ENCODE results near the gene ZNF274. TPM values are rescaled to one million over a fixed set of nuclear protein-coding genes. Genes with fewer than 3 reads are reported as not detected.

The ZNF274 gene
- total and polyA plus RNA-seq, 12 donors: 13.8 to 27.6 (median 22.9) TPM

DNA sequence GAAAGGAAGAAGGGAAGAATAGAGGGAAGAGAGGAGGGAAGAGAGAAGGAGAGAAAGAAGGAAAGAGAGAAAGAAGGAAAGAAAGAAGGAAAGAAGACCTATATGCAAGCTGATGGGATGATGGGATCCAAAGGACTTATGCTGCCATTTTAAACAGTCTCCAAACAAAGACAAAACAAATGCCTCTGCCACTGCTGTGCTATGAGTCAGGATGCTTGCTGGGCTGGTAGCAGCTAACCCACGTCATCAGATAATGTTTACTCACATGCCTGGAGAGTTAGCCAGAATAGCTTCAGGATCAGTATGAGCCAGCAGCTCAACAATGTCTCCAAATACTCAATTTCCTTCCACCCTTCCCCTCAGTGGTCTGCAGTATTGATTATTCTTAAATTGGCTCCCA is 12.0 kb upstream of the ZNF274 start:
- Histone ChIP-seq H3K27ac (no peak overlapping the region), H3K9me3 (peaks cover 8 to 100% (median 96%) of the 10 kb centered on the region in 11 donors), H3K4me1 (no peaks in the 10 kb centered on the region), H3K4me3 (no peak overlapping the region), H3K36me3 (peaks cover 0 to 6% (median 0%) of the 10 kb centered on the region in 9 donors), H3K27me3 (no peaks in the 10 kb centered on the region)
- ATAC-seq (no peak), DNase-seq (no peak)
- 57 to 61% methylated on average over 1 of the region's 1 CpG for WGBS, 2 donors
- intact Hi-C loops (cut with DNase I): no loop called here
- TF ChIP-seq CTCF (IDR thresholded peaks at IDR 0.05): no peak

- DNase-seq: peak; percentile 30 to 56
- Histone ChIP-seq H3K4me3 (peak overlapping the region in 9 of 10 donors; percentile 67 to 98 (median 92)), H3K27ac (peak overlapping the region; percentile 63 to 100 (median 100)), H3K9me3 (peaks cover 4 to 97% (median 87%) of the 10 kb centered on the region in 11 donors), H3K27me3 (no peaks in the 10 kb centered on the region), H3K4me1 (peaks cover 0 to 17% (median 6%) of the 10 kb centered on the region in 9 donors), H3K36me3 (peaks cover 0 to 78% (median 37%) of the 10 kb centered on the region in 9 donors)
- intact Hi-C loops (cut with DNase I): loop anchor here in 5 of 10 donors (2.0 to 10.0 kb wide), 5 partner anchors 47 to 145 kb away; partner anchors contain the start of genes ZNF8 (in 2 of the 5), ERVK3-1 (in 1 of the 5), ZNF544 (in 1 of the 5) and ZSCAN22 (in 1 of the 5)
- WGBS, 2 donors: 18 to 39% methylated on average over 4 of the region's 4 CpGs
- ATAC-seq: peak in 3 of 8 donors; percentile 24 to 33 (median 25)
- TF ChIP-seq CTCF (IDR thresholded peaks at IDR 0.05): peak; percentile 44 to 65 (median 53)
Measured at GRCh38 chr19:58181902-58182576, 822 bp upstream of the ZNF274 start.

DNA sequence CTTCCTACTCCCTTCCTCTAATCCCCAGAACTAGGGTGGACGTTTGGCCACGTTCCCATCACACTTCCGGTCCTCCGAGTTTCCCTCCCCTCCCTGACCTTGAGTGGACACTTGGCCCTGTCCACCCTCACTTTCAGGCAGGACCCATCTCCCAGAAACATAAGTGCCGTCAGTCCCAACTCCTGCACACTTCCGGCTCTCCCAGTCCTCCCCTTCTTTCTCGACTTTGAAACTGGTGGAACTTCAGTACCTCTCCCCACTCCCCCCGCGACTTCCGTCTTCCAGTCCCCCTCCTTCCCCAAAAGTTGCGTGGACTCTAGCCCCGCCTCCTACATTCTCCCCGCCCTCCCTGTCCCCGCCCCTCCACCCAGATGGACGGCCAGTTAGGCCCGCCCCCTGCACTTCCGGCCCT is 278 bp upstream of the ZNF274 start:
- Histone ChIP-seq H3K4me1 (peaks cover 0 to 17% (median 6%) of the 10 kb centered on the region in 9 donors), H3K9me3 (peaks cover 4 to 97% (median 87%) of the 10 kb centered on the region in 11 donors), H3K27me3 (no peaks in the 10 kb centered on the region), H3K4me3 (peak overlapping the region in 9 of 10 donors; percentile 67 to 98 (median 92)), H3K27ac (peak overlapping the region; percentile 63 to 100 (median 100)), H3K36me3 (peaks cover 1 to 78% (median 38%) of the 10 kb centered on the region in 9 donors)
- no peak for TF ChIP-seq CTCF (IDR thresholded peaks at IDR 0.05)
- peak in 1 of 2 donors; percentile 89 for DNase-seq
- 2 to 4% methylated on average over 17 of the region's 17 CpGs for WGBS, 2 donors
- peak in 1 of 8 donors; percentile 10 for ATAC-seq
- intact Hi-C loops (cut with DNase I): loop anchor here in 5 of 10 donors (2.0 to 10.0 kb wide), 5 partner anchors 46 to 145 kb away; partner anchors contain the start of genes ZNF8 (in 2 of the 5), ERVK3-1 (in 1 of the 5), ZNF544 (in 1 of the 5) and ZSCAN22 (in 1 of the 5)

GRCh38 chr19:58183817-58184215 is 955 bp downstream of the ZNF274 start:
- peak overlapping the region; percentile 67 to 98 (median 92) for H3K4me3 ChIP-seq
- H3K36me3 ChIP-seq: peaks cover 6 to 78% (median 36%) of the 10 kb centered on the region in 9 donors
- H3K4me1 ChIP-seq: peaks cover 0 to 17% (median 6%) of the 10 kb centered on the region in 9 donors
- ATAC-seq (no peak), DNase-seq (no peak)
- intact Hi-C loops (cut with DNase I): loop anchor here in 5 of 10 donors (1.0 to 10.0 kb wide), 6 partner anchors 45 to 143 kb away; partner anchors contain the start of genes ERVK3-1 (in 2 of the 5), ZNF8 (in 2 of the 5), ZNF544 (in 1 of the 5) and ZSCAN22 (in 1 of the 5)
- peak overlapping the region; percentile 96 to 100 (median 100) for H3K27ac ChIP-seq
- WGBS, 2 donors: 14 to 17% methylated on average over 13 of the region's 13 CpGs
- no peaks in the 10 kb centered on the region for H3K27me3 ChIP-seq
- TF ChIP-seq CTCF (IDR thresholded peaks at IDR 0.05): no peak
- peaks cover 4 to 97% (median 84%) of the 10 kb centered on the region in 11 donors for H3K9me3 ChIP-seq

All from heart right ventricle (tissue), 16 donors.